HUES6 (cell line): Measurements from ENCODE around the gene SERP1.

Experiments
- H3K27ac ChIP-seq: 2 replicates; pipeline ENCODE4 v1.7.0; 2013; ENCODE audit warnings: low read depth, mild to moderate bottlenecking, low read length, inconsistent platforms
- H3K27me3 ChIP-seq: 2 replicates; pipeline ENCODE4 v1.6.1; 2013; ENCODE audit warnings: low read length; ENCODE audit not compliant: control insufficient read depth, insufficient read depth
- H3K36me3 ChIP-seq: 2 replicates; pipeline ENCODE4 v1.6.1; 2013; ENCODE audit warnings: low read length; ENCODE audit not compliant: control insufficient read depth, insufficient read depth
- H3K4me1 ChIP-seq: 2 replicates; pipeline ENCODE4 v1.6.1; 2013; ENCODE audit warnings: low read length; ENCODE audit not compliant: control insufficient read depth, insufficient read depth
- H3K4me3 ChIP-seq: 2 replicates; pipeline ENCODE4 v1.5.1; 2013; ENCODE audit warnings: low read depth, low read length
- H3K9ac ChIP-seq: one replicate; pipeline ENCODE4 v1.6.1; 2013; ENCODE audit warnings: mild to moderate bottlenecking, low read length
- H3K9me3 ChIP-seq: 2 replicates; pipeline ENCODE4 v1.6.1; 2013; ENCODE audit warnings: low read depth, low read length; ENCODE audit not compliant: control insufficient read depth, insufficient read depth

SERP1 gene

GRCh38 chr3:150556792-150557191, 10.5 kb upstream of the SERP1 start:
- Histone ChIP-seq H3K9ac (no peak overlapping the region), H3K9me3 (no peaks in the 10 kb centered on the region), H3K27me3 (no peaks in the 10 kb centered on the region), H3K4me3 (no peak overlapping the region), H3K27ac (no peak overlapping the region), H3K4me1 (no peaks in the 10 kb centered on the region), H3K36me3 (peaks cover 51% of the 10 kb centered on the region)

- Histone ChIP-seq H3K9me3 (no peaks in the 10 kb centered on the region), H3K4me3 (no peak overlapping the region), H3K27ac (no peak overlapping the region), H3K27me3 (no peaks in the 10 kb centered on the region), H3K4me1 (no peaks in the 10 kb centered on the region), H3K36me3 (peaks cover 54% of the 10 kb centered on the region), H3K9ac (no peak overlapping the region)
These were observed 9.7 kb upstream of the SERP1 start for GRCh38 chr3:150555859-150556436.

- peaks cover 10% of the 10 kb centered on the region for H3K4me1 ChIP-seq
- no peaks in the 10 kb centered on the region for H3K27me3 ChIP-seq
- H3K36me3 ChIP-seq = peaks cover 34% of the 10 kb centered on the region
These were observed 897 bp upstream of the SERP1 start for GRCh38 chr3:150547045-150547741.

GRCh38 chr3:150545419-150546225, 674 bp downstream of the SERP1 start:
- H3K4me1 ChIP-seq = peaks cover 10% of the 10 kb centered on the region

More at GRCh38 chr3:150547045-150547741, 897 bp upstream of the SERP1 start:
- Histone ChIP-seq H3K9ac (peak overlapping the region; percentile 96), H3K27ac (peak overlapping the region; percentile 86), H3K9me3 (no peaks in the 10 kb centered on the region), H3K4me3 (peak overlapping the region; percentile 75)

GRCh38 chr3:150544726-150545125, 1.6 kb downstream of the SERP1 start:
- Histone ChIP-seq H3K27ac (no peak overlapping the region), H3K4me1 (peaks cover 10% of the 10 kb centered on the region), H3K27me3 (no peaks in the 10 kb centered on the region), H3K9me3 (no peaks in the 10 kb centered on the region), H3K9ac (no peak overlapping the region), H3K4me3 (peak overlapping the region; percentile 75), H3K36me3 (peaks cover 35% of the 10 kb centered on the region)

More at GRCh38 chr3:150545419-150546225, 674 bp downstream of the SERP1 start:
- peaks cover 38% of the 10 kb centered on the region for H3K36me3 ChIP-seq
- H3K4me3 ChIP-seq = peak overlapping the region; percentile 75
- H3K9me3 ChIP-seq = no peaks in the 10 kb centered on the region
- H3K9ac ChIP-seq = peak overlapping the region; percentile 96
- H3K27ac ChIP-seq = peak overlapping the region; percentile 92
- no peaks in the 10 kb centered on the region for H3K27me3 ChIP-seq

GRCh38 chr3:150544041-150544440, 2.3 kb downstream of the SERP1 start:
- Histone ChIP-seq H3K27ac (no peak overlapping the region), H3K9me3 (no peaks in the 10 kb centered on the region), H3K4me1 (peaks cover 10% of the 10 kb centered on the region), H3K9ac (no peak overlapping the region), H3K4me3 (peak overlapping the region; percentile 75; the same call in 1 of the 2 replicates), H3K36me3 (peaks cover 35% of the 10 kb centered on the region), H3K27me3 (no peaks in the 10 kb centered on the region)

GRCh38 chr3:150543531-150543930, 2.8 kb downstream of the SERP1 start:
- Histone ChIP-seq H3K27ac (no peak overlapping the region), H3K27me3 (no peaks in the 10 kb centered on the region), H3K4me3 (no peak overlapping the region), H3K36me3 (peaks cover 35% of the 10 kb centered on the region), H3K9me3 (no peaks in the 10 kb centered on the region), H3K9ac (no peak overlapping the region), H3K4me1 (peaks cover 10% of the 10 kb centered on the region)

- H3K9me3 ChIP-seq = no peaks in the 10 kb centered on the region
- no peaks in the 10 kb centered on the region for H3K27me3 ChIP-seq
- no peak overlapping the region for H3K4me3 ChIP-seq
- H3K27ac ChIP-seq = no peak overlapping the region
- H3K9ac ChIP-seq = no peak overlapping the region
- peaks cover 35% of the 10 kb centered on the region for H3K36me3 ChIP-seq
- peaks cover 10% of the 10 kb centered on the region for H3K4me1 ChIP-seq
These were observed 3.2 kb downstream of the SERP1 start for GRCh38 chr3:150543128-150543527.

- Histone ChIP-seq H3K4me3 (no peak overlapping the region), H3K36me3 (peaks cover 35% of the 10 kb centered on the region), H3K27ac (no peak overlapping the region), H3K9ac (no peak overlapping the region), H3K27me3 (no peaks in the 10 kb centered on the region), H3K4me1 (peaks cover 3% of the 10 kb centered on the region; the same call in 1 of the 2 replicates), H3K9me3 (no peaks in the 10 kb centered on the region)
These were observed 5.3 kb downstream of the SERP1 start for GRCh38 chr3:150540991-150541390.

- H3K9ac ChIP-seq = no peak overlapping the region
- H3K27me3 ChIP-seq = no peaks in the 10 kb centered on the region
- H3K27ac ChIP-seq = no peak overlapping the region
- peaks cover 3% of the 10 kb centered on the region; the same call in 1 of the 2 replicates for H3K4me1 ChIP-seq
- H3K9me3 ChIP-seq = no peaks in the 10 kb centered on the region
- peaks cover 35% of the 10 kb centered on the region for H3K36me3 ChIP-seq
- H3K4me3 ChIP-seq = no peak overlapping the region
These were observed 6.0 kb downstream of the SERP1 start for GRCh38 chr3:150540297-150540696.
